ENCODE measurements around the gene MCOLN3.

The MCOLN3 gene

GRCh38 chr1:84968865-84969264 lies 79.4 kb downstream of the MCOLN3 start:
- no peak for DNase-seq (ENCODE audit: extremely low read depth, low read depth)
- no peak overlapping the region for H3K4me3 ChIP-seq (replicated peaks; ENCODE audit: low read depth, low read length)
- TF ChIP-seq, protein P1, sequence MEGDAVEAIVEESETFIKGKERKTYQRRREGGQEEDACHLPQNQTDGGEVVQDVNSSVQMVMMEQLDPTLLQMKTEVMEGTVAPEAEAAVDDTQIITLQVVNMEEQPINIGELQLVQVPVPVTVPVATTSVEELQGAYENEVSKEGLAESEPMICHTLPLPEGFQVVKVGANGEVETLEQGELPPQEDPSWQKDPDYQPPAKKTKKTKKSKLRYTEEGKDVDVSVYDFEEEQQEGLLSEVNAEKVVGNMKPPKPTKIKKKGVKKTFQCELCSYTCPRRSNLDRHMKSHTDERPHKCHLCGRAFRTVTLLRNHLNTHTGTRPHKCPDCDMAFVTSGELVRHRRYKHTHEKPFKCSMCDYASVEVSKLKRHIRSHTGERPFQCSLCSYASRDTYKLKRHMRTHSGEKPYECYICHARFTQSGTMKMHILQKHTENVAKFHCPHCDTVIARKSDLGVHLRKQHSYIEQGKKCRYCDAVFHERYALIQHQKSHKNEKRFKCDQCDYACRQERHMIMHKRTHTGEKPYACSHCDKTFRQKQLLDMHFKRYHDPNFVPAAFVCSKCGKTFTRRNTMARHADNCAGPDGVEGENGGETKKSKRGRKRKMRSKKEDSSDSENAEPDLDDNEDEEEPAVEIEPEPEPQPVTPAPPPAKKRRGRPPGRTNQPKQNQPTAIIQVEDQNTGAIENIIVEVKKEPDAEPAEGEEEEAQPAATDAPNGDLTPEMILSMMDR (IDR thresholded peaks at IDR 0.05; ENCODE audit: low read depth, low read length, missing control alignments), result no peak

DNA sequence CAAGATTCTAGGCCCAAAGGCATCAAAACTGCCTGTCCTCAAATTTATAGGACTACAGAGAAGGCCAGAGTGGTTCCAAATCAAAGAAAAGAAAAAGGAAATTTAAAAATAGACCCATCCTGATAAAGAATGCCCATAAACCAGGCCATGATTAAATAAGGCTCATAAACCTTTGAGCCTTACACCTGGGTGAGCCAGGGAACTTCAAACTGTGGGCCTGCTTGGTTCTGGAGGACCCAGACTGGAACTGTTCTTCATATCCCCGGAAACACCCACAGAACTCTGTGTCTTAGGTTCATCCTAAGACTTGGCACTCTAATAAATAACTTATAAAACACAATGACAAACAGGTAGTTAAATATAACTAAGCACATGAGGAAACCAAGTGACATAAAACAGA lies 80.2 kb downstream of the MCOLN3 start:
- TF ChIP-seq, protein P1 (IDR thresholded peaks at IDR 0.05; ENCODE audit: low read depth, low read length, missing control alignments), result no peak
- no peak for DNase-seq (ENCODE audit: extremely low read depth, low read depth)
- H3K4me3 ChIP-seq (replicated peaks; ENCODE audit: low read depth, low read length), result no peak overlapping the region

Data from HFF-Myc (cell line).